Skeletal muscle satellite cell (primary cell): ENCODE results near the gene LMNA.

Experiments used
- H3K27me3 ChIP-seq: 2 replicates; pipeline ENCODE4 v1.7.0; 2013; ENCODE audit warnings: low read length; ENCODE audit not compliant: control insufficient read depth, insufficient read depth
- H3K36me3 ChIP-seq: 2 replicates; pipeline ENCODE4 v1.7.0; 2013; ENCODE audit warnings: mild to moderate bottlenecking, control low read depth, low read length; ENCODE audit not compliant: insufficient read depth
- H3K4me1 ChIP-seq: 2 replicates; pipeline ENCODE4 v1.7.0; 2013; ENCODE audit warnings: low read length; ENCODE audit not compliant: control insufficient read depth, insufficient read depth
- H3K4me2 ChIP-seq: 2 replicates; pipeline ENCODE4 v1.7.0; 2013; ENCODE audit warnings: mild to moderate bottlenecking, low read length
- H3K4me3 ChIP-seq: 2 replicates; pipeline ENCODE4 v1.7.0; 2013; ENCODE audit warnings: low read length
- H3K9ac ChIP-seq: 2 replicates; pipeline ENCODE4 v1.7.0; 2013; ENCODE audit warnings: mild to moderate bottlenecking, low read depth, low read length, moderate library complexity
- H3K9me3 ChIP-seq: replicated peaks from 2 replicates; pipeline ENCODE4 v1.7.0; 2013; ENCODE audit warnings: mild to moderate bottlenecking, control low read depth, low read length

LMNA gene

DNA sequence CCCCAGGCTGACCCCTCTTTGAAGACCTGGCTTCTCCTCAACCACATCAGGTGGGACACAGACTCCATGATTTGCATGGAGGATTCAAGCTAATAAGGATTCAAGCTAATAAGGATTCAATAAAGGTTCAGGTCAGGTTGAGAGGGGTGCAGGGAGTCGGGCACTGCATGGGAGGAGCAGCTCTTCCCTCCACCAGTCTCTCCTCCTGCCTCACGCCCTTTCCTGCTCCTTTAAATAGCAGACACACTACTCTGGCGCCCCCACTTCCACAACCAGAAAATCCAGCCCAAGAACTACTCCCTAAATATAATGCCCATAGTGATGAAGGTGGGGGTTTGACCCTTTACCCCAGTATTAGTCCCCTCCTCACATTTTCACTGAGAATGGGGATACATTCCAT, 39.3 kb upstream of the LMNA start:
- Histone ChIP-seq H3K36me3 (peaks cover 11% of the 10 kb centered on the region), H3K27me3 (no peaks in the 10 kb centered on the region), H3K4me2 (no peak overlapping the region), H3K9ac (no peak overlapping the region), H3K4me1 (no peaks in the 10 kb centered on the region), H3K4me3 (no peak overlapping the region), H3K9me3 (no peaks in the 10 kb centered on the region)

DNA sequence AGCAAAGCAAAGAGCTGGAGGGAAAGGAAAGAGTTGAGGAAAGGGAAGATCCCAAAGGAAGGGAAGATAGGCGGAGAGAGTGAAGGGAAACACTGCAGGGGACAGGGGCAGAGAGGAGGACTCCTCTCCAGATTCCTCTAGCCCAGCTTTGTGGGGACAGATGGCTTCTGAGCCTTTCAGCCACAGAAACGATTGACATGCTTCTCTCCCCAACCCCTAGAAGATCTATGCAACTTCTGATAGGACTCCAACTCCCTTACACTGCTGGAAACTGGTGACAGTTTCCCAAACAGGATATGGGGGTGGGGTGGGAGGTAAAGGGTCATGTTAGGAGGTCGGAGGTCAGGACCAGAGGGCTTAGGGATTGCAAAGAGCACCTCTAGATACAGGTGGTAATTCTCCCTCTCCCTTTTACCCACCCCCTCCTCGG, 38.7 kb upstream of the LMNA start:
- Histone ChIP-seq H3K4me3 (no peak overlapping the region), H3K4me2 (no peak overlapping the region), H3K27me3 (no peaks in the 10 kb centered on the region), H3K36me3 (peaks cover 11% of the 10 kb centered on the region), H3K4me1 (peaks cover 5% of the 10 kb centered on the region), H3K9ac (no peak overlapping the region), H3K9me3 (no peaks in the 10 kb centered on the region)

DNA sequence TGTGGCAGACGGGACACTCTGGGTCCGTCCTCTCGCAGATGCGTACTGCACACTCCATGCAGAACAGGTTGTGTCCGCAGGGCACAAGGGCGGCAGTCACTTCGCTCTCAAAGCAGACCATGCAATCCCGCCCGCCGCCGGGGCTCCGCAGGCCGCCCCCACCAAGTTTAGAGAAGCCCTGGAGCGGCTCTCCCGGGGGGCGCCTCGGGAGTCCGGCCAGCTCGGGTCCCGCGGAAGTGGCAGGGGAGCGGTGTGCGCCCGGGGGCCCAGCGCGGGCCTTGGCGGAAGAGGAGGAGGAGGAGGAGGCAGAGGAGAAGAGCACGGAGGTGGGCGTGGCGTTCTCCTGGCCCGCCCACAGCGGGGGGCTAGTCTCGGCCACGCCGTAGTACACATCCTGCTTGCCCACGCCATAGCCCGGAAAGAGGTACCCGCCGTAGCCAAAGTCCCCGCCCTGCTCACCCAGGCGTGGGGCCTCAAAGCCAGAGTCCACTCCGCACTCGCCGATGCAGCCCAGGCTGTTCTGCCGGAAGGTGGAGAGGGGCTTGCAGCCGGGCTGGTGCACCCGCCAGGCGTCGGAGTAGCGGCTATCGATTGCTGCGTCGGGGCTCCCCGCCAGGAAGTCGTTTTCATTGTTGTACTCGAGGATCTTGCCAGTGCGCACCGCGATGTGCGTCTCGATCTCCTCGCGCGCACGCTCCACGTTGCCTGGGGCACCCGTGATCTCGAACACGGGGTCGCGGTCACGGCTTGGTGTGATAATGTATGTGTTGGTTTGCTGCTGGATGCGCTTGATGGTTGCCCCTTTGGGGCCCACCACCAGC, 37.7 kb upstream of the LMNA start:
- Histone ChIP-seq H3K36me3 (peaks cover 11% of the 10 kb centered on the region), H3K4me1 (peaks cover 11% of the 10 kb centered on the region), H3K9ac (no peak overlapping the region), H3K4me3 (no peak overlapping the region), H3K9me3 (no peaks in the 10 kb centered on the region), H3K4me2 (no peak overlapping the region), H3K27me3 (no peaks in the 10 kb centered on the region)

DNA sequence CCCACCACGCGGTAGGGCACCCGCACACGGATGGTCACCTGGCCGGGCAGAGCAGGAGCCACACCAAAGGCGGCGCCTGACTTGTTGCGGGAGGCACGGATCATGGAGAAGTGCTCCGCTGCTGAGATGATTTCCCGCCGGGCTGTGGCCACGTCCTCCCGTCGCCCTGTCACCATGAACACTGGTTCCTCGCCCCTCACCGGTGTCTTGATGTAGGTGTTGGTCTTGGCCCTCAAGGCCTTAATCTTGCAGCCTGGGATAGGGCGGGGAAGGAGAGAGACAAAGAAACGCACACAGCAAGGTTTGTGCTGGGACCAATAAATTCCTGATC, 37.1 kb upstream of the LMNA start:
- Histone ChIP-seq H3K4me2 (no peak overlapping the region), H3K9me3 (no peaks in the 10 kb centered on the region), H3K36me3 (peaks cover 11% of the 10 kb centered on the region), H3K9ac (no peak overlapping the region), H3K4me3 (no peak overlapping the region), H3K27me3 (no peaks in the 10 kb centered on the region), H3K4me1 (peaks cover 11% of the 10 kb centered on the region)

DNA sequence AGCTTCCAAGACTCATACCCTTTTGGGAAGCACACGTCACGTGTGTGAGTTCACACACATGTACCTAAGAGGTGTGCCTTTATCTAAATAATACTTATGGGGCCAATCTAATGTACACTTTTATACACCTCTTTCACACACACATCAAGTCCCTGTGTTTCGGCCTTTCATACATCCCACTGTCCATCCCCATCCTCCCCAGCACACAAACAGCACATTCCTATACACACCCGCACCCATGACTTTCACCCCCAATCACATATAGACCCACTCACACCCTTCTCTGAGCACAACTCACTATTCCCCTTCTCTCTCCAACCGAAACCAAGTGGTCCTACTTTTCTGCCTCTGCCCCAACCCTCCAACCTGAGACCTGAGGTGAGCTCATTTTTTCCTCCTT, 35.8 kb upstream of the LMNA start:
- peaks cover 15% of the 10 kb centered on the region for H3K4me1 ChIP-seq
- H3K9ac ChIP-seq, result no peak overlapping the region
- peaks cover 11% of the 10 kb centered on the region for H3K36me3 ChIP-seq
- H3K27me3 ChIP-seq, result no peaks in the 10 kb centered on the region
- no peaks in the 10 kb centered on the region for H3K9me3 ChIP-seq
- H3K4me3 ChIP-seq, result no peak overlapping the region
- H3K4me2 ChIP-seq, result no peak overlapping the region

DNA sequence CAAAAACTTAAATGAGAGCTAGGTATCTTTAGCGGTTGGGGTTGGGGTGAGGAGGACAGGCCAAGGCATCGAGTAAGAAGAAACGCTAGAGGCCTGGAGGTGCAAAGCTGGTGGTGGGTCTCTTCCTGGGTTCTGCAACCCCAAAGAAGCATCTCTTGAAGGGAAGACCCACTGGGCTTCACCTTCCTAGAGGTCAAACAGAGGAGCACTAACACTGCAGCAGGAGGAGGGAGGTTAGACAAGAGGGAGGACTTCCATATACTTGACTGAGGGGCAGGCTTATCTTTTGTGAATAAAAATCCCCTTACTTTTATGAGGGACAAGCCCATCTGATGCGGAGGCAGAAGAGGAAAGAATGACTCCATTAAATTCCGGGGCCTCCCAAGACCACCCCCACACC, 34.7 kb upstream of the LMNA start:
- no peaks in the 10 kb centered on the region for H3K9me3 ChIP-seq
- H3K4me2 ChIP-seq, result peak overlapping the region; percentile 99
- H3K4me3 ChIP-seq, result no peak overlapping the region
- H3K36me3 ChIP-seq, result peaks cover 11% of the 10 kb centered on the region
- peaks cover 15% of the 10 kb centered on the region for H3K4me1 ChIP-seq
- no peaks in the 10 kb centered on the region for H3K27me3 ChIP-seq
- H3K9ac ChIP-seq, result no peak overlapping the region

DNA sequence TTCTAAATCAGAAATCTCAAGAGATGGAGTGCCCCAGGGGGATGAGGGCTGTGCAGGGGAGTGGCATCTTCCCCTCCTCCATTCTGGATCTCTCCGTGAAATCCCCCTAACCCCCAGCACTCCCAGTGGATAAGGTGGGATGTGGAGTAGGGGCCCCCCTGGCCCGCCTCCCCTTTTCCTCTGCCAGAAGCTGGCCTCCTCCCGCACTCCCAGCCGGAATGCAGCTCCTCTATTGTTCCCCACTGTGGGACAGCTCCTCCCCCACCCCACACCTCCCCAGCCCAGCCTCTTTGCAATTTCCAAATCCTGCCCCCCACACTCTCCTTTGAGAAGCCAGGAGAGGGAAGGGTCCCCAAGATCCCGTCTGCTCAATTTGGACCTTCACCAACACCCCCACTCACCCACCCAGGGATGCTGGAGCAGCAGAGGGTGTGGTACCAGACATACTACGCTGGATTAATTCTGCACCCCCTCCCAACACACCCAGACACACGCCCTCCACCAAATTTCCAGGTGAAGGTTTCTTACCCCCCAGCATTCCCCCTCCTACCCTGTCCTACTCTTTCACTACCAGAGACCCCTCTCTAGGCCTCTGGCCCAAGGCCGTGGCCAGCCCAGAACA, 34.2 kb upstream of the LMNA start:
- peak overlapping the region; percentile 72 for H3K9ac ChIP-seq
- peaks cover 11% of the 10 kb centered on the region for H3K36me3 ChIP-seq
- no peaks in the 10 kb centered on the region for H3K9me3 ChIP-seq
- H3K4me1 ChIP-seq, result peaks cover 15% of the 10 kb centered on the region
- peak overlapping the region; percentile 86 for H3K4me3 ChIP-seq
- no peaks in the 10 kb centered on the region for H3K27me3 ChIP-seq
- peak overlapping the region; percentile 99 for H3K4me2 ChIP-seq

DNA sequence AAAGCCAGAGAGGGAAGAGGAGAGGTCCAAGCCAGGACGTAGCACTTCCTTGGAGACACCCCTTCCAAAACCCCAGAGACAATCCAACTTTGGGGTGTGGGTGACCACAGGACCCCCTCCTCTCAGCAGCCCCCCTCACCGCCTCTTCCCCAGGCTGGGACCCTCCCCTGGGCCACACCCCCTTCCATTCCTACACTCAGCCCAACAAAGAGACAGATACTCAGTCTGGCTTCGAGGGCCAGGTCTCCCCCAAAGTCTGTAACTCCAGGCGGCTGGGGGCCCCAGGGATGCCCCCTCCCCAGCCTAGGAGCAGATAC, 33.7 kb upstream of the LMNA start:
- H3K9ac ChIP-seq, result peak overlapping the region; percentile 72
- peaks cover 15% of the 10 kb centered on the region for H3K4me1 ChIP-seq
- H3K9me3 ChIP-seq, result no peaks in the 10 kb centered on the region
- peaks cover 11% of the 10 kb centered on the region for H3K36me3 ChIP-seq
- peak overlapping the region; percentile 86 for H3K4me3 ChIP-seq
- H3K27me3 ChIP-seq, result no peaks in the 10 kb centered on the region
- H3K4me2 ChIP-seq, result peak overlapping the region; percentile 99

DNA sequence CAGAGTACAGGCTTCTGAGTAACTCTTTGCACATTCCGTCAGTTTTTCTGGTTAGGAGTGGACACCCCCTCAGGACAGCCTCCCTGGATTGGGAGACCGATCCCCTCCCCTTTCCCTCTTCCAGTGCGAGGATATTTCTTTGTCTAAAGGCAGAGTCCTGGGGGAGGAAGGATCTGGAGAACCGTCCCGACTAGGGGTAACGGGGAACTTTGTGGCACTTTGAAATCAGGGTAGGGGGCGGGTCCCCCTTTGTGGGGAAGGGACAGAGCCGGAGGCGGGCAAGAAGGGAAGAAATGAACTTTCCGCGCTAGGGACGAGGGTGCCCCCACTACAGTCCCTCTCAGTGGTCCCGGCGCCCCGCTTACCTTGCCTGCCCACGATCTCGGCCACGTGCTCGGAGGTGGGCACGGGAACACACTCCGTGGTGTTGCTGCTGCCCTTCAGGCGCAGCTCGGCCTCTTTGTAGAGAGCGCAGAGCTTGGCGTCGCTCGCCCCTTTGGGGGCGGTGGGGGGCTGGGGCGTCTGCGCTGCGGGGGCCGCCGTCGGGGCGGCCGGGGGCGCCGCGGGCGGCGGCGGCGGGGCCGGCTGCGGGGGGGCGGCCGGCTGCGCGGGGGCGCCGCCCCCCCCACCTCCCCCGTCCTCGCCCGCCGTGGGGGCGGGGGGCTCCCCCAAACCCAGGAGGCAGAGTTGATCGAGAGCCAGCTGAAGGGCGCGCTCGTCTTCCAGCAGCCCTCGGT, 33.2 kb upstream of the LMNA start:
- H3K27me3 ChIP-seq, result no peaks in the 10 kb centered on the region
- H3K9ac ChIP-seq, result peak overlapping the region; percentile 72

DNA sequence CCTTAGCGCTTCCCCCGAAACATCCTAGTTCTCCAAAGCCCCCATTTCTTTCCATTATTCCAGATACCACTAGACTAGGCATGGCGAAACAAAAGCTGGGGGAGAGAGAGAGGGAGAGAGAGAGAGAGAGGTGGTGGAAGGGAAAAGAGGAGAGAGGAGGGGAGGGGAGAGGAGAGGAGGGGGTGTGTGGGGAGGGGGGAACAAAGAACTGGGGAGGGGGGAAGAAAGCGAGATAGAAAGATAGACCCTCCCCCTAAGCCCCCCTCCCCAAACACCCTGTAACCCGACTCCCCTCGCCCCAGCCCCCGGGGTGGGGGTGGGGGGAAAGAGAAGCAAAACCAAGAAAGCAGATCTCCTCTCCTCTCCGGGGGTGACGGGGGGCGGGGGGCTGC, 32.6 kb upstream of the LMNA start:
- H3K9me3 ChIP-seq, result no peaks in the 10 kb centered on the region
- no peaks in the 10 kb centered on the region for H3K27me3 ChIP-seq
- peak overlapping the region; percentile 72 for H3K9ac ChIP-seq
- peak overlapping the region; percentile 86 for H3K4me3 ChIP-seq
- H3K36me3 ChIP-seq, result peaks cover 5% of the 10 kb centered on the region
- peak overlapping the region; percentile 99 for H3K4me2 ChIP-seq
- H3K4me1 ChIP-seq, result peaks cover 15% of the 10 kb centered on the region

More for the DNA sequence above, 33.2 kb upstream of the LMNA start:
- peaks cover 15% of the 10 kb centered on the region for H3K4me1 ChIP-seq
- no peaks in the 10 kb centered on the region for H3K9me3 ChIP-seq
- peak overlapping the region; percentile 86 for H3K4me3 ChIP-seq
- H3K36me3 ChIP-seq, result peaks cover 9% of the 10 kb centered on the region
- H3K4me2 ChIP-seq, result peak overlapping the region; percentile 99

DNA sequence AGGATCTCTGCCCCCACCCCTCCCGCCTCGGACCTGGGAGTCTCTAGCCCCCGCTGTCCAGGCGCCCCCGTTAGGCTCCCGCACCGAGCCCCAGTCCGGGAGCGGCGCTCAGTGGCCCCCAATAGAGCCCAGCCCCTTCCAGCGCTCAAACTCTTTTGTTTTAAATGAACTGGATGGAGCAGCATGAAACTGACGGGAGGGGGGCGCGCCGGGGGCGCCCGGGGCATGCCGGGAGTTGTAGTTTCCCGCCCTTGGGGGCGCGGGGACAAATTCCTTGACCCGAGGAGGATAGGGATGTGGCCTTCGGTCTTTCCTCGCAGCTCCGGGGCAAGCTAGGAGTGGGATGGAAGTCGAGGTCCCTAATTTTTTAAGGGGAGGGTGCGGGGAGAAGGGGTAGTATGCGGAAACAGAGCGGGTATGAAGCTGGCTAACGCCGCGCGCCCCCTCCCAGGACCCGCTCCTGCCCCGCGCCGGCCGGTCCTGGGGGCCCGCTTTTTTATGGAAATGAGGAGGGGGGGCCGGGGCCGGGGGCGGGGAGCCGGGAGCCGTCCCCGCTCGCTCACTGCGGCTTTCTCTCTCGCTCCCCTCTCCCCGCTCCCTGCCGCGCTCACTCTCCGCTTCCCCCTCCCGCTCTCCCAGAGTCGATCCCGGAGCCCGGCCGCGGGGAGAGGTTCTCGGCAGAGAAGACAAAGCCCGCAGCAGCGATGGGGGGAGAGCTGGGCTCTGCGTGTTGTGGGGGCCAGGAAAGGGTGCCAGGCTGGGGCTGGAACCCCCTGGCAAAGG, 32.0 kb upstream of the LMNA start, which contains the start of gene MEX3A:
Gene MEX3A (minus strand): TSS at position 157 of the 783 bp plus-strand sequence. CDS start 467 bp downstream, outside the sequence.
- Histone ChIP-seq H3K27me3 (no peaks in the 10 kb centered on the region), H3K36me3 (no peaks in the 10 kb centered on the region), H3K4me3 (peak within 1 kb of the TSS; percentile 86), H3K4me1 (peaks cover 15% of the 10 kb centered on the region), H3K9me3 (no peaks in the 10 kb centered on the region), H3K9ac (peak within 1 kb of the TSS; percentile 72), H3K4me2 (peak within 1 kb of the TSS; percentile 99)
